Smooth muscle cell (in vitro differentiated cells): ENCODE data around the gene SLC15A1. TPM values are rescaled to one million over a fixed set of nuclear protein-coding genes. Genes with fewer than 3 reads are reported as not detected.
A peak's percentile ranks its signal among the peaks of the same experiment; 100 is the strongest.
"Not testable (repeated sequence)": the region's sequence is repeated elsewhere in the genome, so short reads cannot be mapped to it uniquely, and the experiment has no call there.

Source experiments
- DNase-seq: peaks from one replicate; lab custom pipeline; 2025; ENCODE audit not compliant: unreplicated experiment; lab: John Stamatoyannopoulos, UW
- H2AFZ ChIP-seq: fragments of 200-600 bp; sonication (generic); 2 replicates; pipeline ENCODE4 v1.6.0; 2016; ENCODE audit warnings: antibody characterized with exemption, low read depth, mild to moderate bottlenecking
- H3F3A ChIP-seq: fragments of 200-600 bp; sonication (generic); 2 replicates; pipeline ENCODE4 v1.6.0; 2017; ENCODE audit warnings: antibody characterized with exemption, low read depth
- H3K27ac ChIP-seq: fragments of 200-600 bp; sonication (generic); 2 replicates; pipeline ENCODE4 v1.5.1; 2016; ENCODE audit warnings: low read depth, mild to moderate bottlenecking
- H3K27me3 ChIP-seq: fragments of 200-600 bp; sonication (generic); 2 replicates; pipeline ENCODE4 v1.6.1; 2016; ENCODE audit warnings: low read depth, mild to moderate bottlenecking
- H3K36me3 ChIP-seq: fragments of 200-600 bp; sonication (generic); 2 replicates; pipeline ENCODE4 v1.5.1; 2016; ENCODE audit warnings: low read depth
- H3K4me1 ChIP-seq: fragments of 200-600 bp; sonication (generic); 2 replicates; pipeline ENCODE4 v1.5.1; 2016; ENCODE audit warnings: low read depth
- H3K4me2 ChIP-seq: fragments of 200-600 bp; sonication (generic); 2 replicates; pipeline ENCODE4 v1.6.0; 2016; ENCODE audit warnings: mild to moderate bottlenecking
- H3K4me3 ChIP-seq: fragments of 200-600 bp; sonication (generic); 2 replicates; pipeline ENCODE4 v1.5.1; 2016; ENCODE audit warnings: mild to moderate bottlenecking
- H3K79me2 ChIP-seq: fragments of 200-600 bp; sonication (generic); 2 replicates; pipeline ENCODE4 v1.6.0; 2016; ENCODE audit warnings: low read depth, mild to moderate bottlenecking
- H3K9ac ChIP-seq: fragments of 200-600 bp; sonication (generic); 2 replicates; pipeline ENCODE4 v1.6.0; 2016; ENCODE audit warnings: low read depth
- H3K9me3 ChIP-seq: fragments of 200-600 bp; sonication (generic); replicated peaks from 2 replicates; pipeline ENCODE4 v1.5.1; 2016; ENCODE audit warnings: low read depth
- H4K20me1 ChIP-seq: fragments of 200-600 bp; sonication (generic); 2 replicates; pipeline ENCODE4 v1.6.0; 2016; ENCODE audit warnings: low read depth
- WGBS: methylation state at CpG from one replicate; pipeline ENCODE4 v1.1.7; 2016; ENCODE audit warnings: low lambda C conversion rate; 5-methylcytosine and 5-hydroxymethylcytosine counted together
- polyA plus RNA-seq: library from polyadenylated mRNA; unstranded; fragments of >200 nt; fragmentation: Nextera tagmentation; extraction: Ambion mirVana; gene quantifications from 2 replicates; pipeline ENCODE4 v1.2.1, GENCODE V29; 2016
- total RNA-seq: library from RNA; depleted of rRNA; stranded (reverse); fragments of >200 nt; gene quantifications from 2 replicates; pipeline ENCODE4 v1.2.3, GENCODE V29; 2014
- TF ChIP-seq, protein P1 (sequence below): fragments of 200-600 bp; sonication (generic); IDR thresholded peaks from 2 replicates; pipeline ENCODE4 v1.5.1; 2017; ENCODE audit warnings: borderline replicate concordance, mild to moderate bottlenecking, antibody characterized with exemption; ENCODE audit not compliant: insufficient read depth, poor library complexity, severe bottlenecking

Gene SLC15A1
- total and polyA plus RNA-seq, 2 experiments from 2014 or later, result 0.13 to 0.31 TPM

DNA sequence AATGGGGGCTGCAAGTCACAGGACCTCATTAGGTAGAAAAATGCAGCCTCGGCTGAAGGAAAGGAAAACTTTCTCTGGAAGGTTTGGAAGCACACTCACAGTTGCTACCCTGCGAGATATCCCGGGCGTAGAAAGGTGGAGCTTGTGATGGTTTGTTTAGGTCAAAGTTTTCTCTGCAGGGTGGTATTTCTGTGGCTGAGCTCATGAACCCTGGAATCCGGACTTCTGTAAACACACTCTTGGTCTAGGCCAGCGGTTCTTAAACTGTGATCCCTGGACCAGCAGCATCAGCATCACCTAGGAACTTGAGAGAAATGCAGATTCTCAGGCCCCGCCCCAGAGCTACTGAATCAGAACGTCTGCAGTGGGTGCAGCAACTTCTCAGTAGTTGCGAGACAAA lies 3.3 kb upstream of the SLC15A1 start:
- Histone ChIP-seq H3K79me2 (no peaks in the 10 kb centered on the region), H3K4me3 (no peak overlapping the region), H2AFZ (no peak overlapping the region), H3K36me3 (no peaks in the 10 kb centered on the region), H3K27me3 (peaks cover 35% of the 10 kb centered on the region), H3K9me3 (no peaks in the 10 kb centered on the region), H3K4me2 (no peak overlapping the region), H3K9ac (no peak overlapping the region), H3F3A (no peaks in the 10 kb centered on the region), H4K20me1 (no peaks in the 10 kb centered on the region), H3K4me1 (no peaks in the 10 kb centered on the region), H3K27ac (no peak overlapping the region)
- WGBS, result 89% methylated on average over 9 of the region's 9 CpGs
- TF ChIP-seq, protein P1, sequence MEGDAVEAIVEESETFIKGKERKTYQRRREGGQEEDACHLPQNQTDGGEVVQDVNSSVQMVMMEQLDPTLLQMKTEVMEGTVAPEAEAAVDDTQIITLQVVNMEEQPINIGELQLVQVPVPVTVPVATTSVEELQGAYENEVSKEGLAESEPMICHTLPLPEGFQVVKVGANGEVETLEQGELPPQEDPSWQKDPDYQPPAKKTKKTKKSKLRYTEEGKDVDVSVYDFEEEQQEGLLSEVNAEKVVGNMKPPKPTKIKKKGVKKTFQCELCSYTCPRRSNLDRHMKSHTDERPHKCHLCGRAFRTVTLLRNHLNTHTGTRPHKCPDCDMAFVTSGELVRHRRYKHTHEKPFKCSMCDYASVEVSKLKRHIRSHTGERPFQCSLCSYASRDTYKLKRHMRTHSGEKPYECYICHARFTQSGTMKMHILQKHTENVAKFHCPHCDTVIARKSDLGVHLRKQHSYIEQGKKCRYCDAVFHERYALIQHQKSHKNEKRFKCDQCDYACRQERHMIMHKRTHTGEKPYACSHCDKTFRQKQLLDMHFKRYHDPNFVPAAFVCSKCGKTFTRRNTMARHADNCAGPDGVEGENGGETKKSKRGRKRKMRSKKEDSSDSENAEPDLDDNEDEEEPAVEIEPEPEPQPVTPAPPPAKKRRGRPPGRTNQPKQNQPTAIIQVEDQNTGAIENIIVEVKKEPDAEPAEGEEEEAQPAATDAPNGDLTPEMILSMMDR, result no peak
- no peak for DNase-seq

DNA sequence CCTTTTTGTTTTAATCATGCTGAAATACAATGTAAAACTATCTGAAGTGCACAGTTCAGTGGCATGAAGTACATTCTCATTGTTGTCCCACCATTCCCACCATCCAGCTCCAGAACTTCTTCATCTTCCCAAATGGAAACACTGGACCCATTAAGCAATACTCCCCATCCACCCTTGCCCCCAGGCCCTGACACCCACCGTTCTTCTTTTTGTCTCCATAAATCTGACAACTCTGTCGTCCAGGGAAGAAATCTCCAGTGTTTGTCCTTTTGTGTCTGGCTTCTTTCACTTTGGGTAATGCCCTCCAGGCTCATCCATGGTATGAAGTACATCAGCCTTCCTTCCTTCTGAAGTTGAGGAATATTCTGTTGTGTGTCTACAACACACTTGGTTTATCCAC lies 2.6 kb upstream of the SLC15A1 start:
- Histone ChIP-seq H3K4me2 (no peak overlapping the region), H3K36me3 (no peaks in the 10 kb centered on the region), H3K27ac (no peak overlapping the region), H2AFZ (no peak overlapping the region), H3K9me3 (no peaks in the 10 kb centered on the region), H3K9ac (no peak overlapping the region), H3F3A (no peaks in the 10 kb centered on the region), H4K20me1 (no peaks in the 10 kb centered on the region), H3K4me3 (no peak overlapping the region), H3K27me3 (peaks cover 41% of the 10 kb centered on the region), H3K4me1 (no peaks in the 10 kb centered on the region), H3K79me2 (no peaks in the 10 kb centered on the region)
- WGBS, result 50% methylated on average over 2 of the region's 2 CpGs
- TF ChIP-seq, protein P1, result no peak
- no peak for DNase-seq

DNA sequence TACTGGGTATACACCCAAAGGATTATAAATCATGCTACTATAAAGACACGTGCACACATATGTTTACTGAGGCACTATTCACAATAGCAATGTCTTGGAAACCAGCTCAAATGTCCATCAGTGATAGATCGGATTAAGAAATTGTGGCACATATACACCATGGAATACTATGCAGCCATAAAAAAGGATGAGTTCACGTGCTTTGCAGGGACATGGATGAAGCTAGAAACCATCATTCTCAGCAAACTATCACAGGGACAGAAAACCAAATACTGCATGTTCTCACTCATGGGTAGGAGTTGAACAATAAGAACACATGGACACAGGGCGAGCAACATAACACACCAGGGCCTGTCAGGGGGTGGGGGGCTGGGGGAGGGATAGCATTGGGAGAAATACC lies 2.0 kb upstream of the SLC15A1 start:
- DNase-seq, H3K79me2 ChIP-seq, H3K36me3 ChIP-seq, H3K4me2 ChIP-seq, H3F3A ChIP-seq, H3K9ac ChIP-seq, H3K4me1 ChIP-seq, H4K20me1 ChIP-seq, H2AFZ ChIP-seq, H3K9me3 ChIP-seq, H3K4me3 ChIP-seq, H3K27ac ChIP-seq: not testable (repeated sequence)
- WGBS, result 93% methylated on average over 4 of the region's 4 CpGs
- H3K27me3 ChIP-seq, result peaks cover 47% of the 10 kb centered on the region

DNA sequence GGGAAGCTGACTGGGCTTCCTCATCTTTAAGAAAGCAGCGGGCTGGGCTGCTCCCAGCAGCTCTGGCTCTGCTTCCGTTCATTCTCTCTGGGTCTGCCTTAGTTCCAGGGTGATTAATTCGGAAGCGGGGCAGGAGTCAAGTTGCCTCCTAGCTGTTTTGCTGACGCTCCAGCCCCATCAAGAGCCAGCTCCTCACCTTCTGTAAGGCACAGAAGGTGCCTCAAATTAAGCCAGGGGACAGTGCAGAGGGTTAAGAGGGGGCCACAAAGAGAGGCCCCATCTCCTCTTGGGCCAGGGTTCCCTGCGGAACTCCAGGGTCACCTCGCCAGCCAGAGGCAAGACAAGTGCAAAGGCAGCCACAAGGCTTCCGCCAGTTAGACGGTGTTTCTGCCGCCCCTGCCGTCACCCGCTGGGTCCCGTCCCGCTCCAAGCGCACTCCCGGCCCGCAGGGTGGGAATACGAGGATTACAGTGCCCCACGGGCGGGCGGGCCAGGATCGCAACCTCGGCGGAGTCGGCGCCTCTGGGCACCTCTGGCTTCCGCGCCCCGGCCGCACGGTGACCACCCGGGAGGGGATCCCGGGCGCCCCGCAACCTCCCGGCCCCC lies 508 bp downstream of the SLC15A1 start:
- no peaks in the 10 kb centered on the region for H3K4me1 ChIP-seq
- peak overlapping the region; percentile 19 for H2AFZ ChIP-seq
- H3K27ac ChIP-seq, result no peak overlapping the region
- H3K4me2 ChIP-seq, result peak overlapping the region; percentile 87
- no peaks in the 10 kb centered on the region for H4K20me1 ChIP-seq
- TF ChIP-seq, protein P1, result no peak
- no peak for DNase-seq
- H3K9ac ChIP-seq, result no peak overlapping the region
- no peaks in the 10 kb centered on the region for H3K9me3 ChIP-seq
- peak overlapping the region; percentile 52 for H3K4me3 ChIP-seq
- WGBS, result 8% methylated on average over 31 of the region's 36 CpGs
- peaks cover 47% of the 10 kb centered on the region for H3K27me3 ChIP-seq
- no peaks in the 10 kb centered on the region for H3F3A ChIP-seq
- H3K36me3 ChIP-seq, result no peaks in the 10 kb centered on the region
- H3K79me2 ChIP-seq, result no peaks in the 10 kb centered on the region
